Stomach (tissue), 9 donors: ENCODE results near the gene RFX3. TPM values are rescaled to one million over a fixed set of nuclear protein-coding genes. Genes with fewer than 3 reads are reported as not detected.

ENCODE experiments used
- DNase-seq, 2 donors: peaks; one replicate each; pipeline versions ENCODE4 v3.0.0 to v3.0.0-alpha.2; 2013 to 2019
- H3K27ac ChIP-seq, 5 donors: fragments of 200-600 bp in 4 of 5; sonication (generic) in 4 of 5; one replicate each; pipeline ENCODE4 v1.5.1; 2013 to 2019; ENCODE audit warnings: mild to moderate bottlenecking in 1 of 5, moderate library complexity in 1 of 5
- H3K27me3 ChIP-seq, 3 donors: fragments of 200-600 bp; sonication (generic); one replicate each; pipeline ENCODE4 v1.5.1; 2017 to 2019; ENCODE audit warnings: mixed run types in 1 of 3
- H3K36me3 ChIP-seq, 4 donors: fragments of 200-600 bp; sonication (generic); 1 replicate in 3 of 4; 2 replicates in 1 of 4; pipeline ENCODE4 v1.5.1; 2016 to 2019
- H3K4me1 ChIP-seq, 4 donors: fragments of 200-600 bp; sonication (generic); one replicate each; pipeline ENCODE4 v1.5.1; 2016 to 2019
- H3K4me3 ChIP-seq, 4 donors: fragments of 200-600 bp; sonication (generic) in 3 of 4; one replicate each; pipeline ENCODE4 v1.5.1; 2016 to 2019; ENCODE audit warnings: mild to moderate bottlenecking in 1 of 4
- H3K9me3 ChIP-seq, 4 donors: fragments of 200-600 bp; sonication (generic); one replicate each; pipeline ENCODE4 v1.5.1; 2016 to 2019
- EP300 ChIP-seq: sonication (generic); formaldehyde crosslinking; IDR thresholded peaks from one replicate; pipeline ENCODE4 v1.6.1; 2017; ENCODE audit warnings: antibody characterized with exemption
- POLR2A ChIP-seq, 4 donors: fragments of 450-650 bp; IDR thresholded peaks; one replicate each; pipeline ENCODE4 v1.6.1; 2016; ENCODE audit warnings: antibody characterized with exemption in 4 of 4, control low read depth in 2 of 4, mild to moderate bottlenecking in 1 of 4, moderate library complexity in 1 of 4
- POLR2AphosphoS5 ChIP-seq, 3 donors: sonication (generic); formaldehyde crosslinking; IDR thresholded peaks; one replicate each; pipeline ENCODE4 v1.6.1; 2016; ENCODE audit warnings: antibody characterized with exemption in 3 of 3
- WGBS, 5 donors: extraction: QIAGEN DNeasy Blood & Tissue Kit in 3 of 5; methylation state at CpG; one replicate each; pipeline versions ENCODE4 v1.1.5 to v1.1.7; 2013 to 2018; 5-methylcytosine and 5-hydroxymethylcytosine counted together
- intact Hi-C: fragments of 100-400 bp; cut with DNase I; formaldehyde crosslinking; loops from one replicate; pipeline ENCODE4 v1.15.1; 2023; ENCODE audit warnings: low total_unique reads
- polyA plus RNA-seq, 3 donors: library from polyadenylated mRNA; stranded (reverse); fragments of 200-250 nt; gene quantifications; one replicate each; pipeline ENCODE4 v1.2.3, GENCODE V29; 2013
- total RNA-seq, 5 donors: library from RNA; depleted of rRNA; stranded (reverse); fragments of >200 nt; gene quantifications; one replicate each; pipeline versions ENCODE4 v1.1.0 to v1.2.3, GENCODE V29; 2014 to 2016
- TF ChIP-seq, protein P1 (sequence below), 7 experiments: fragments of 450-650 bp in 4 of 7; fragments of 200-600 bp in 3 of 7; sonication (generic) in 3 of 7; IDR thresholded peaks; one replicate each; pipeline ENCODE4 v1.5.1; 2016 to 2019; ENCODE audit warnings: antibody characterized with exemption in 7 of 7, control low read depth in 2 of 7, mild to moderate bottlenecking in 1 of 7
- donor health status: healthy with polysubstance abuse.
- donor health status: Bipolar disorder and iron deficiency.
- donor health status: healthy.

Gene RFX3
- total and polyA plus RNA-seq, 8 donors, result 0.76 to 22.8 (median 6.1) TPM

DNA sequence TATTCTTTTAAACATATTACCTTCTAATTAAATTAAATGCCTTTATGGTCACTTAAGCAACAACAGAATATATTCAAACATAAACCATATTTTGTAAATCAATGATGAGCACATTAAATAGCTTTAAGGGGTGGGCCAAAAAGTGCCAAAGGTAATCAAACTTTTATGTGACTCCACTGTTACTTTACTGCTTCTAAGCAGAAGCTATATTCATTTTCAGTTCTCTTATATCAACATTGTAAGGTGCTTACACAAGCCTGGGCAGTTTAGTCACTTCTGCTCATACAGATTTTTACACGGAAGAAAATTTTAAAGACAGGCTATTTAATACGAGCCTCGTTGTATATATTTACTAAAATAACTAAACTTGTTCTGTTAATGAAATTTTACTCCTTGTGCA lies 29.9 kb downstream of the RFX3 start:
- Histone ChIP-seq H3K27me3 (no peaks in the 10 kb centered on the region), H3K4me3 (no peak overlapping the region), H3K9me3 (no peaks in the 10 kb centered on the region), H3K27ac (no peak overlapping the region), H3K36me3 (no peaks in the 10 kb centered on the region), H3K4me1 (peaks cover 0 to 30% (median 11%) of the 10 kb centered on the region in 4 donors)
- intact Hi-C loops, result no loop called here
- WGBS, 5 donors, result 41 to 69% (median 56%) methylated on average over 3 of the region's 3 CpGs
- DNase-seq, result peak in 1 of 2 donors; percentile 12
- TF ChIP-seq POLR2AphosphoS5 (IDR thresholded peaks at IDR 0.05) (no peak), EP300 (no peak), POLR2A (IDR thresholded peaks at IDR 0.05) (no peak)
- TF ChIP-seq, protein P1, sequence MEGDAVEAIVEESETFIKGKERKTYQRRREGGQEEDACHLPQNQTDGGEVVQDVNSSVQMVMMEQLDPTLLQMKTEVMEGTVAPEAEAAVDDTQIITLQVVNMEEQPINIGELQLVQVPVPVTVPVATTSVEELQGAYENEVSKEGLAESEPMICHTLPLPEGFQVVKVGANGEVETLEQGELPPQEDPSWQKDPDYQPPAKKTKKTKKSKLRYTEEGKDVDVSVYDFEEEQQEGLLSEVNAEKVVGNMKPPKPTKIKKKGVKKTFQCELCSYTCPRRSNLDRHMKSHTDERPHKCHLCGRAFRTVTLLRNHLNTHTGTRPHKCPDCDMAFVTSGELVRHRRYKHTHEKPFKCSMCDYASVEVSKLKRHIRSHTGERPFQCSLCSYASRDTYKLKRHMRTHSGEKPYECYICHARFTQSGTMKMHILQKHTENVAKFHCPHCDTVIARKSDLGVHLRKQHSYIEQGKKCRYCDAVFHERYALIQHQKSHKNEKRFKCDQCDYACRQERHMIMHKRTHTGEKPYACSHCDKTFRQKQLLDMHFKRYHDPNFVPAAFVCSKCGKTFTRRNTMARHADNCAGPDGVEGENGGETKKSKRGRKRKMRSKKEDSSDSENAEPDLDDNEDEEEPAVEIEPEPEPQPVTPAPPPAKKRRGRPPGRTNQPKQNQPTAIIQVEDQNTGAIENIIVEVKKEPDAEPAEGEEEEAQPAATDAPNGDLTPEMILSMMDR (IDR thresholded peaks at IDR 0.05), result no peak

DNA sequence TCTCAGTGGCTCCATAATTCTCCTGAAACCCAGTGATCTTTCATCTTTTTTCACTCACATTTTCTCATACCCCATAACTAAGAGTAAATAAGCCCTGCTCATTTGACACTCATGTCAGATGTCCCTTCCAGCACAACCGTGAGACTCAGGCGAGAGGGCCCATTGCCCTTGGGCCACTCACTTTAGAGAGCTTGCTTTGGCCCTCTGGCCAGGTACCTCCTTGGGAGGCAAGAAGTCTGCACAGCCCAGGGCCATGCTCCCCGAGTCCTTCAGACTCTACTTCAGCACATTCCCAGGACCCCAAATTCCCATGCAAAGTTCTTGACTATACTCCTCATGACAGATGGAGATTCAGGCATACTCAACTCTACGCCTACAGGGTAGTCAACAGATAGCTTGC lies 33.6 kb downstream of the RFX3 start:
- H3K4me1 ChIP-seq, result peaks cover 0 to 14% (median 7%) of the 10 kb centered on the region in 4 donors
- DNase-seq, result no peak
- no peak overlapping the region for H3K4me3 ChIP-seq
- H3K27me3 ChIP-seq, result no peaks in the 10 kb centered on the region
- 96 to 99% (median 97%) methylated on average over 4 of the region's 4 CpGs for WGBS, 5 donors
- H3K9me3 ChIP-seq, result no peaks in the 10 kb centered on the region
- no peak overlapping the region for H3K27ac ChIP-seq
- TF ChIP-seq POLR2AphosphoS5 (IDR thresholded peaks at IDR 0.05), result no peak
- no peak for TF ChIP-seq POLR2A (IDR thresholded peaks at IDR 0.05)
- TF ChIP-seq EP300, result no peak
- TF ChIP-seq, protein P1 (IDR thresholded peaks at IDR 0.05), result no peak
- no peaks in the 10 kb centered on the region for H3K36me3 ChIP-seq
- intact Hi-C loops, result no loop called here

DNA sequence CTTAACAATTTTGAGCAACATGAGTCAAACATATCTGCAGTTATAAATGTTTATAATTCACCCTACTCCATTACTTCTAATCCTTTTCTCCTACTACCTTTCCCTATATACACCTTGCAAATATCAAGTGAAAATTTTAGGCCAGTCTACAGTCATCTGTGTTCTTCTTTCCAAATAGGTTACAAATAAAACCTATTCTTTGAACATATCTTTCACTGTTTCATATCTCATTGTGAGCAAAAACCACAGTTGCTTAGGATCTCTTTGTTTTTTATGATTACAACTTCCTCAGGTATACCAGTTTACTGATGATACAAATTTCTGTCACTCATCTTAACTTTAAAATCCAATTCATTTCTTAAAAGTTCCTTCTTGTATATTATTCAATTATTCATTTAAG lies 34.4 kb downstream of the RFX3 start:
- no peak for TF ChIP-seq EP300
- TF ChIP-seq, protein P1 (IDR thresholded peaks at IDR 0.05), result no peak
- TF ChIP-seq POLR2AphosphoS5 (IDR thresholded peaks at IDR 0.05), result no peak
- TF ChIP-seq POLR2A (IDR thresholded peaks at IDR 0.05), result no peak
- no peaks in the 10 kb centered on the region for H3K27me3 ChIP-seq
- no peaks in the 10 kb centered on the region for H3K36me3 ChIP-seq
- H3K4me3 ChIP-seq, result no peak overlapping the region
- intact Hi-C loops, result no loop called here
- no peaks in the 10 kb centered on the region for H3K9me3 ChIP-seq
- peaks cover 0 to 10% (median 4%) of the 10 kb centered on the region in 4 donors for H3K4me1 ChIP-seq
- DNase-seq, result no peak
- no peak overlapping the region for H3K27ac ChIP-seq

DNA sequence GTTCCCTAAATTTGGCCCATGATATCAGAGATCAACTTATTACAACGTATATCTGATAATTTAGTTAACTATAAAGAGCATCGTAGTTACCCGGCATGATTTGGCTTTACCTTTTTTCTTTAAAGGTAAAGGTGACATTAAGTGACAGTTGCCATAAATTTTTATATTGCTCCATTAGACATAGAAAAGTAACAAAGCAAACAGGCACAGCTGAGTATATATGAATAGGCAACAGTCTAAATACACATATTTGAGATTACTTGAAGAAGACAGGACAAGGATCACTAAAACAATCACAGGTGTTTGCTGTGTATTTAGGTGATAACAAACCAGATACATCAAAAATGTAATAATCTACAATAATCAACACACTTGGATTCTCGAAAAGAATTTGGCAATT lies 34.8 kb downstream of the RFX3 start:
- no peak overlapping the region for H3K4me3 ChIP-seq
- no peaks in the 10 kb centered on the region for H3K9me3 ChIP-seq
- H3K27me3 ChIP-seq, result no peaks in the 10 kb centered on the region
- no peak for TF ChIP-seq POLR2AphosphoS5 (IDR thresholded peaks at IDR 0.05)
- no peak for TF ChIP-seq EP300
- TF ChIP-seq POLR2A (IDR thresholded peaks at IDR 0.05), result no peak
- TF ChIP-seq, protein P1 (IDR thresholded peaks at IDR 0.05), result no peak
- H3K36me3 ChIP-seq, result no peaks in the 10 kb centered on the region
- DNase-seq, result no peak
- WGBS, 5 donors, result 35 to 69% (median 48%) methylated on average over 4 of the region's 4 CpGs
- intact Hi-C loops, result no loop called here
- no peak overlapping the region for H3K27ac ChIP-seq
- peaks cover 0 to 5% (median 1%) of the 10 kb centered on the region in 4 donors for H3K4me1 ChIP-seq
